Naive thymus-derived CD8-positive, alpha-beta T cell (primary cell): ENCODE data around the gene ACTL10. TPM values are rescaled to one million over a fixed set of nuclear protein-coding genes. Genes with fewer than 3 reads are reported as not detected.

Source experiments
- ATAC-seq, 2 donors: fragments of 150-1000 bp; cut with Tn5 transposase in 1 of 2; sonication (Bioruptor Pico), chemical (Tn5 transposase) in 1 of 2; 1 replicate in 1 of 2; 2 replicates in 1 of 2; pipeline ENCODE4 v1.10.0; 2021; ENCODE audit warnings: mild to moderate bottlenecking in 2 of 2, moderate library complexity in 2 of 2
- POLR2A ChIA-PET: fragments of 350-600 bp; sonication (Branson Sonifier 250); formaldehyde crosslinking; loops from one replicate; lab custom pipeline; 2021; ENCODE audit warnings: antibody characterized with exemption; lab: Charles Lee
- DNase-seq, 10 donors: peaks; one replicate each; pipeline versions ENCODE4 v3.0.0 to v3.0.0-alpha.2; 2020 to 2022
- H3K27ac Mint-ChIP-seq, 10 donors: one replicate each; pipeline ENCODE4 v1.8.0; 2020 to 2022; ENCODE audit warnings: mild to moderate bottlenecking in 10 of 10, mixed read lengths in 10 of 10, moderate library complexity in 4 of 10, inconsistent platforms in 1 of 10
- H3K27me3 Mint-ChIP-seq, 5 donors: one replicate each; pipeline ENCODE4 v1.8.0; 2021 to 2022; ENCODE audit warnings: mixed read lengths in 5 of 5
- H3K36me3 Mint-ChIP-seq, 3 donors: one replicate each; pipeline ENCODE4 v1.8.0; 2020 to 2022; ENCODE audit warnings: mixed read lengths in 3 of 3, mild to moderate bottlenecking in 2 of 3, inconsistent platforms in 1 of 3
- H3K4me1 Mint-ChIP-seq, 4 donors: one replicate each; pipeline ENCODE4 v1.8.0; 2021 to 2022; ENCODE audit warnings: mixed read lengths in 4 of 4
- H3K4me3 Mint-ChIP-seq, 10 donors: one replicate each; pipeline ENCODE4 v1.8.0; 2020 to 2022; ENCODE audit warnings: mild to moderate bottlenecking in 10 of 10, mixed read lengths in 10 of 10, moderate library complexity in 6 of 10, inconsistent platforms in 1 of 10
- H3K9me3 Mint-ChIP-seq, 9 donors: one replicate each; pipeline ENCODE4 v1.8.0; 2020 to 2022; ENCODE audit warnings: mixed read lengths in 9 of 9, mild to moderate bottlenecking in 3 of 9, inconsistent platforms in 1 of 9, moderate library complexity in 1 of 9
- polyA plus RNA-seq, 3 donors: library from polyadenylated mRNA; unstranded; fragments of 300-500 nt; fragmentation: Illumina TruSeq; gene quantifications; one replicate each; pipeline ENCODE4 v1.2.3, GENCODE V29; 2021
- total RNA-seq, 8 experiments: library from RNA in 2 of 8; stranded (reverse) in 2 of 8; gene quantifications; one replicate each; pipeline ENCODE4 v1.2.3 and lab custom pipeline; 2021 to 2026

ACTL10 gene
- total and polyA plus RNA-seq, 5 experiments from 2014 or later: 1.8 to 4.5 (median 3.2) TPM

- H3K27me3 Mint-ChIP-seq: no peaks in the 10 kb centered on the region
- H3K9me3 Mint-ChIP-seq: no peaks in the 10 kb centered on the region
These were observed 8.6 kb downstream of the ACTL10 start for GRCh38 chr20:33675136-33675959.

GRCh38 chr20:33676121-33676520 lies 9.4 kb downstream of the ACTL10 start:
- Mint-ChIP-seq H3K36me3 (peaks cover 0 to 2% (median 0%) of the 10 kb centered on the region in 3 donors), H3K4me3 (peak overlapping the region in 5 of 10 donors; percentile 20 to 81 (median 32)), H3K27me3 (no peaks in the 10 kb centered on the region), H3K4me1 (peaks cover 18 to 57% (median 44%) of the 10 kb centered on the region in 4 donors), H3K27ac (peak overlapping the region in 2 of 10 donors; percentile 28 to 31), H3K9me3 (no peaks in the 10 kb centered on the region)
- no peak for ATAC-seq
- POLR2A ChIA-PET: no interaction called here
- no peak for DNase-seq

More at GRCh38 chr20:33675136-33675959, 8.6 kb downstream of the ACTL10 start:
- Mint-ChIP-seq H3K4me3 (peak overlapping the region; percentile 55 to 90 (median 80)), H3K36me3 (peaks cover 0 to 2% (median 0%) of the 10 kb centered on the region in 3 donors), H3K27ac (peak overlapping the region in 7 of 10 donors; percentile 15 to 87 (median 70)), H3K4me1 (peaks cover 18 to 54% (median 42%) of the 10 kb centered on the region in 4 donors)
- DNase-seq: no peak
- no peak for ATAC-seq
- POLR2A ChIA-PET: interaction anchor here (1.7 kb wide), 1 partner anchor 11 kb away, joined by 5 read pairs; no protein-coding TSS in a partner anchor

GRCh38 chr20:33676652-33677645 lies 10.2 kb downstream of the ACTL10 start:
- Mint-ChIP-seq H3K27ac (peak overlapping the region in 6 of 10 donors; percentile 28 to 67 (median 38)), H3K27me3 (no peaks in the 10 kb centered on the region), H3K9me3 (no peaks in the 10 kb centered on the region), H3K4me1 (peaks cover 16 to 58% (median 45%) of the 10 kb centered on the region in 4 donors), H3K4me3 (peak overlapping the region in 2 of 10 donors; percentile 29 to 30), H3K36me3 (peaks cover 0 to under 1% (median 0%) of the 10 kb centered on the region in 3 donors)
- ATAC-seq: no peak
- POLR2A ChIA-PET: interaction anchor here (4.4 to 5.6 kb wide), 2 partner anchors 9 to 13 kb away, joined by 21 read pairs; partner anchors contain the start of genes ACTL10 and C20orf144
- no peak for DNase-seq

GRCh38 chr20:33677991-33678702 lies 11.4 kb downstream of the ACTL10 start:
- no peaks in the 10 kb centered on the region for H3K9me3 Mint-ChIP-seq
- H3K27me3 Mint-ChIP-seq: no peaks in the 10 kb centered on the region
- peaks cover 12 to 51% (median 36%) of the 10 kb centered on the region in 4 donors for H3K4me1 Mint-ChIP-seq
- ATAC-seq (no peak), DNase-seq (no peak)
- H3K36me3 Mint-ChIP-seq: no peaks in the 10 kb centered on the region
- H3K4me3 Mint-ChIP-seq: peak overlapping the region in 6 of 10 donors; percentile 36 to 86 (median 62)
- POLR2A ChIA-PET: interaction anchor here (0.6 to 5.6 kb wide), 4 partner anchors 10 to 214 kb away, joined by 3 to 21 read pairs (median 12); partner anchors contain the start of genes ACTL10 and C20orf144
- H3K27ac Mint-ChIP-seq: peak overlapping the region; percentile 11 to 95 (median 74)

GRCh38 chr20:33679758-33680485 lies 13.2 kb downstream of the ACTL10 start:
- peak; percentile 53 to 62 for ATAC-seq
- Mint-ChIP-seq H3K27me3 (no peaks in the 10 kb centered on the region), H3K9me3 (no peaks in the 10 kb centered on the region), H3K4me3 (peak overlapping the region in 6 of 10 donors; percentile 23 to 77 (median 62)), H3K4me1 (peaks cover 9 to 43% (median 29%) of the 10 kb centered on the region in 4 donors), H3K27ac (peak overlapping the region in 7 of 10 donors; percentile 4 to 93 (median 62)), H3K36me3 (no peaks in the 10 kb centered on the region)
- DNase-seq: no peak
- POLR2A ChIA-PET: interaction anchor here (0.5 to 5.6 kb wide), 8 partner anchors 12 to 190 kb away, joined by 3 to 21 read pairs (median 5); partner anchors contain the start of genes ACTL10, C20orf144, CBFA2T2 and PXMP4

GRCh38 chr20:33680686-33681085 lies 13.9 kb downstream of the ACTL10 start:
- ATAC-seq (no peak), DNase-seq (no peak)
- POLR2A ChIA-PET: interaction anchor here (4.4 to 5.6 kb wide), 2 partner anchors 13 to 17 kb away, joined by 21 read pairs; partner anchors contain the start of genes ACTL10 and C20orf144
- Mint-ChIP-seq H3K27ac (peak overlapping the region in 3 of 10 donors; percentile 23 to 66 (median 56)), H3K27me3 (no peaks in the 10 kb centered on the region), H3K36me3 (no peaks in the 10 kb centered on the region), H3K4me3 (no peak overlapping the region), H3K9me3 (no peaks in the 10 kb centered on the region), H3K4me1 (peaks cover 8 to 41% (median 27%) of the 10 kb centered on the region in 4 donors)

- peaks cover 8 to 41% (median 24%) of the 10 kb centered on the region in 4 donors for H3K4me1 Mint-ChIP-seq
- DNase-seq: no peak
- no peak overlapping the region for H3K4me3 Mint-ChIP-seq
- H3K27me3 Mint-ChIP-seq: no peaks in the 10 kb centered on the region
- H3K27ac Mint-ChIP-seq: peak overlapping the region in 2 of 10 donors; percentile 31 to 35
- no peaks in the 10 kb centered on the region for H3K36me3 Mint-ChIP-seq
- H3K9me3 Mint-ChIP-seq: no peaks in the 10 kb centered on the region
- POLR2A ChIA-PET: interaction anchor here (0.5 to 5.6 kb wide), 3 partner anchors 14 to 48 kb away, joined by 4 to 21 read pairs (median 21); partner anchors contain the start of genes ACTL10 and C20orf144
- ATAC-seq: no peak
These were observed 14.5 kb downstream of the ACTL10 start for GRCh38 chr20:33681288-33681687.

GRCh38 chr20:33681728-33682353 lies 15.1 kb downstream of the ACTL10 start:
- no peak overlapping the region for H3K4me3 Mint-ChIP-seq

GRCh38 chr20:33684533-33685327 lies 18.0 kb downstream of the ACTL10 start:
- POLR2A ChIA-PET: interaction anchor here (1.1 to 1.6 kb wide), 4 partner anchors 17 to 47 kb away, joined by 4 to 6 read pairs (median 4); partner anchors contain the start of gene ZNF341
- Mint-ChIP-seq H3K4me3 (peak overlapping the region; percentile 22 to 76 (median 48)), H3K36me3 (no peaks in the 10 kb centered on the region), H3K4me1 (peaks cover 16 to 44% (median 31%) of the 10 kb centered on the region in 4 donors), H3K9me3 (no peaks in the 10 kb centered on the region), H3K27ac (peak overlapping the region in 1 of 10 donors; percentile 50), H3K27me3 (no peaks in the 10 kb centered on the region)
- no peak for ATAC-seq
- no peak for DNase-seq

More at GRCh38 chr20:33681728-33682353, 15.1 kb downstream of the ACTL10 start:
- Mint-ChIP-seq H3K27me3 (no peaks in the 10 kb centered on the region), H3K4me1 (peaks cover 11 to 45% (median 28%) of the 10 kb centered on the region in 4 donors), H3K27ac (peak overlapping the region in 2 of 10 donors; percentile 35 to 64), H3K36me3 (no peaks in the 10 kb centered on the region), H3K9me3 (no peaks in the 10 kb centered on the region)
- no peak for ATAC-seq
- no peak for DNase-seq
- POLR2A ChIA-PET: interaction anchor here (0.5 to 5.6 kb wide), 3 partner anchors 18 to 127 kb away, joined by 4 to 21 read pairs (median 5); partner anchors contain the start of gene C20orf144
